ENCODE data around the gene ZSWIM4.

DNA sequence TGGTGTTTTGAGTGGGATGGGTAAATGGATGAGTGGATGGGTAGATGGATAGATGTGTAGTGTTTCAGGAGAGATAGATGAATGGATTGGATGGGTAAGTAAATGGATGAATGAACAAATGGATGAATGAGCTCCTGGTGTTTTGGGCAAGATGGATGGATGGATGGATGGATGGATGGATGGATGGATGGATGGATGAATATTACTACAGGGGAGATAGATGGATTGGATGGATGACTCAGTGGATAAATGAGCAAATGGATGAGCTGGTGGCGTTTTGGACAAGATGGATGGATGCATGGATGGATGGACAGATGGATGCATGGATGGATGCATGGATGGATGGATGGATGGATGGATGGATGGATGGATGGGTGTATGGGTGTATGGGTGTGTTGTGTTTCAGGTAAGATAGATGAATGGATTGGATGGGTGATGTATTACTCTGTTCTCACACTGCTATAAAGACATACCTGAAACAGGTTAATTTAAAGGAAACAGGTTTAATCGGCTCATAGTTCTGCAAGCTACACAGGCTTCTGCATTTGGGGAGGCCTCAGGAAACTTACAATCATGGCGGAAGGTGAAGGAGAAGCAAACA is 12.3 kb downstream of the ZSWIM4 start:
- TF ChIP-seq CTCF (conservative IDR thresholded peaks at IDR 0.05; ENCODE audit: low read length) (no peak), EZH2phosphoT487 (IDR thresholded peaks at IDR 0.05; ENCODE audit: borderline replicate concordance, low read depth, low read length) (no peak)
